GM10248 (cell line): ENCODE results near the gene EGFR.

Source experiments
- CTCF ChIA-PET: fragments of 300-600 bp; sonication (Branson Sonifier 250); formaldehyde crosslinking; extraction: SDS; loops from one replicate; lab custom pipeline; 2021; ENCODE audit warnings: antibody characterized with exemption; lab: Yijun Ruan, JAX
- POLR2A ChIA-PET: fragments of 350-650 bp; sonication (Branson Sonifier 250); formaldehyde crosslinking; extraction: SDS; loops from one replicate; lab custom pipeline; 2020; ENCODE audit warnings: antibody characterized with exemption; lab: Yijun Ruan, JAX
- DNase-seq: peaks from one replicate; pipeline ENCODE4 v3.0.0; 2012; ENCODE audit errors: extremely low spot score
- CTCF ChIP-seq: IDR thresholded peaks from 2 replicates; pipeline ENCODE4 v1.5.1; 2012; ENCODE audit warnings: mild to moderate bottlenecking, low read depth; ENCODE audit errors: extremely low read depth, missing control alignments, control extremely low read depth

EGFR gene

GRCh38 chr7:55067748-55068147 is 48.9 kb downstream of the EGFR start:
- ChIA-PET POLR2A (no interaction called here), CTCF (interaction anchor here (2.7 kb wide), 1 partner anchor 8 kb away, joined by 10 read pairs; no protein-coding TSS in a partner anchor)
- TF ChIP-seq CTCF: no peak

GRCh38 chr7:55069271-55069792 is 50.5 kb downstream of the EGFR start:
- no peak for TF ChIP-seq CTCF
- POLR2A ChIA-PET: no interaction called here
- CTCF ChIA-PET: interaction anchor here (1.5 to 1.6 kb wide), 2 partner anchors 7 to 310 kb away, joined by 3 to 4 read pairs; partner anchors contain the start of gene SEC61G
- DNase-seq: no peak

More at GRCh38 chr7:55067748-55068147, 48.9 kb downstream of the EGFR start:
- no peak for DNase-seq

GRCh38 chr7:55070271-55070743 is 51.5 kb downstream of the EGFR start:
- POLR2A ChIA-PET: no interaction called here
- no peak for TF ChIP-seq CTCF
- CTCF ChIA-PET: interaction anchor here (0.9 to 1.6 kb wide), 4 partner anchors 8 to 311 kb away, joined by 3 to 4 read pairs (median 4); partner anchors contain the start of gene SEC61G
- DNase-seq: no peak

- no peak for TF ChIP-seq CTCF
Measured at GRCh38 chr7:55070854-55071253, 52.0 kb downstream of the EGFR start.

GRCh38 chr7:55071411-55072175 is 52.8 kb downstream of the EGFR start:
- ChIA-PET POLR2A (no interaction called here), CTCF (interaction anchor here (0.8 to 1.1 kb wide), 3 partner anchors 19 to 184 kb away, joined by 3 to 4 read pairs (median 3); no protein-coding TSS in a partner anchor)
- DNase-seq: no peak
- no peak for TF ChIP-seq CTCF

More at GRCh38 chr7:55070854-55071253, 52.0 kb downstream of the EGFR start:
- DNase-seq: no peak
- POLR2A ChIA-PET: no interaction called here
- CTCF ChIA-PET: interaction anchor here (0.9 to 1.6 kb wide), 3 partner anchors 9 to 184 kb away, joined by 3 to 4 read pairs (median 4); no protein-coding TSS in a partner anchor

- ChIA-PET CTCF (interaction anchor here (0.8 to 1.1 kb wide), 2 partner anchors 18 to 183 kb away, joined by 3 read pairs; no protein-coding TSS in a partner anchor), POLR2A (no interaction called here)
Measured at GRCh38 chr7:55072251-55072650, 53.4 kb downstream of the EGFR start.

More at GRCh38 chr7:55072251-55072650, 53.4 kb downstream of the EGFR start:
- DNase-seq: no peak
- no peak for TF ChIP-seq CTCF
